Neural crest cell (in vitro differentiated cells): ENCODE data around the gene ARMH4. TPM values are rescaled to one million over a fixed set of nuclear protein-coding genes. Genes with fewer than 3 reads are reported as not detected.

Experiments used
- DNase-seq: peaks from one replicate; pipeline ENCODE4 v3.0.0; 2021; ENCODE audit warnings: low read depth, mixed read lengths, low spot score
- H3K27ac Mint-ChIP-seq: one replicate; pipeline ENCODE4 v1.8.0; 2021; ENCODE audit warnings: mild to moderate bottlenecking, mixed read lengths; ENCODE audit not compliant: unreplicated experiment
- H3K27me3 Mint-ChIP-seq: 2 replicates; pipeline ENCODE4 v1.8.0; 2021; ENCODE audit warnings: low read depth, mild to moderate bottlenecking, mixed read lengths
- H3K36me3 Mint-ChIP-seq: 2 replicates; pipeline ENCODE4 v1.8.0; 2021; ENCODE audit warnings: low read depth, mild to moderate bottlenecking, mixed read lengths
- H3K4me1 Mint-ChIP-seq: 2 replicates; pipeline ENCODE4 v1.8.0; 2021; ENCODE audit warnings: mixed read lengths
- H3K4me3 Mint-ChIP-seq: one replicate; pipeline ENCODE4 v1.8.0; 2021; ENCODE audit warnings: mild to moderate bottlenecking, mixed read lengths
- H3K9me3 Mint-ChIP-seq: 2 replicates; pipeline ENCODE4 v1.8.0; 2021; ENCODE audit warnings: mixed read lengths
- total RNA-seq: library from RNA; stranded (reverse); gene quantifications from 2 replicates; pipeline ENCODE4 v1.2.1, GENCODE V29; 2021
- TF ChIP-seq, protein P1 (sequence below): fragments of 200-600 bp; sonication (generic); conservative IDR thresholded peaks from 2 replicates; pipeline ENCODE4 v1.5.0; 2021; ENCODE audit warnings: antibody characterized with exemption, mild to moderate bottlenecking

The ARMH4 gene
- total RNA-seq, 1 donor from 2014 or later = 36.2 TPM

DNA sequence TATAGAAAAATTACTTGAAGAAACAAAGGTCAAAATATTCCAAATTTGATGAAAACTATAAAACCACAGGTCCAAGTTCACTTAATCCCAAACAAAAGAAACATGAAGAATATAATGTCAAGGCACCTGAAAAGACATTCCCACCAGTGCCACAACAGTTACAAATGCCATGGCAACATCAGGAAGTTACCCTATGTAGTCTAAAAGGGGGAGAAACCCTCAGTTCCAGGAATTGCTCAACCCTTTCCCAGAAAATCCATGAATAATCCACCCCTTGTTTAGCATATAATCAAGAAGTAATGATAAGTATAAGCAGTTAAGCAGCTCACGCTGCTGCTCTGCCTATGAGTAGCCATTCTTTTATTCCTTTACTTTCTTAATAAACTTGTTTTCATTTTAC lies 44.2 kb upstream of the ARMH4 start:
- H3K4me3 Mint-ChIP-seq = peak overlapping the region; percentile 24
- H3K4me1 Mint-ChIP-seq = peaks cover 29% of the 10 kb centered on the region
- DNase-seq = no peak
- H3K36me3 Mint-ChIP-seq = no peaks in the 10 kb centered on the region
- H3K27me3 Mint-ChIP-seq = peaks cover 4% of the 10 kb centered on the region
- no peak overlapping the region for H3K27ac Mint-ChIP-seq
- TF ChIP-seq, protein P1, sequence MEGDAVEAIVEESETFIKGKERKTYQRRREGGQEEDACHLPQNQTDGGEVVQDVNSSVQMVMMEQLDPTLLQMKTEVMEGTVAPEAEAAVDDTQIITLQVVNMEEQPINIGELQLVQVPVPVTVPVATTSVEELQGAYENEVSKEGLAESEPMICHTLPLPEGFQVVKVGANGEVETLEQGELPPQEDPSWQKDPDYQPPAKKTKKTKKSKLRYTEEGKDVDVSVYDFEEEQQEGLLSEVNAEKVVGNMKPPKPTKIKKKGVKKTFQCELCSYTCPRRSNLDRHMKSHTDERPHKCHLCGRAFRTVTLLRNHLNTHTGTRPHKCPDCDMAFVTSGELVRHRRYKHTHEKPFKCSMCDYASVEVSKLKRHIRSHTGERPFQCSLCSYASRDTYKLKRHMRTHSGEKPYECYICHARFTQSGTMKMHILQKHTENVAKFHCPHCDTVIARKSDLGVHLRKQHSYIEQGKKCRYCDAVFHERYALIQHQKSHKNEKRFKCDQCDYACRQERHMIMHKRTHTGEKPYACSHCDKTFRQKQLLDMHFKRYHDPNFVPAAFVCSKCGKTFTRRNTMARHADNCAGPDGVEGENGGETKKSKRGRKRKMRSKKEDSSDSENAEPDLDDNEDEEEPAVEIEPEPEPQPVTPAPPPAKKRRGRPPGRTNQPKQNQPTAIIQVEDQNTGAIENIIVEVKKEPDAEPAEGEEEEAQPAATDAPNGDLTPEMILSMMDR = no peak
- no peaks in the 10 kb centered on the region for H3K9me3 Mint-ChIP-seq

DNA sequence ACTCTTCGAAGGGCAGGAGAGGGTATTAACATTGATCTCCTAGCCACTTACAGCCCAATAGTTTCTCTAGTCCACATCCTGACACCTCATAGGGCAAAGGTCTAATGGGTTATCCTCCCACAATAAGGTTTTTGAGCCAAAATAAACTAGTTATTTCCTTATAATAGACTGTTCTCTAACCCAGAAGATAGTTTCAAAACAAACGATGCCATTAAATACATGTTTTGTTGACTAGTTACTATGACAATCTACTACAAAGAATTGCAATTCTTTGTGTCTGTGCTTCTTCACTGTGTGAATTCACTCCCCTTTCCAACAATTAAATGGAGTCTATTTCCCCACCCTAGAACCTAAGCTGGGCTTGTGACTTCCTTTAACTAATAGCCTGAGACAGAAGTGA lies 41.5 kb upstream of the ARMH4 start:
- H3K9me3 Mint-ChIP-seq = no peaks in the 10 kb centered on the region
- peaks cover 4% of the 10 kb centered on the region for H3K27me3 Mint-ChIP-seq
- H3K4me3 Mint-ChIP-seq = no peak overlapping the region
- H3K4me1 Mint-ChIP-seq = peaks cover 13% of the 10 kb centered on the region
- no peaks in the 10 kb centered on the region for H3K36me3 Mint-ChIP-seq
- H3K27ac Mint-ChIP-seq = no peak overlapping the region
- TF ChIP-seq, protein P1 = no peak
- DNase-seq = no peak

DNA sequence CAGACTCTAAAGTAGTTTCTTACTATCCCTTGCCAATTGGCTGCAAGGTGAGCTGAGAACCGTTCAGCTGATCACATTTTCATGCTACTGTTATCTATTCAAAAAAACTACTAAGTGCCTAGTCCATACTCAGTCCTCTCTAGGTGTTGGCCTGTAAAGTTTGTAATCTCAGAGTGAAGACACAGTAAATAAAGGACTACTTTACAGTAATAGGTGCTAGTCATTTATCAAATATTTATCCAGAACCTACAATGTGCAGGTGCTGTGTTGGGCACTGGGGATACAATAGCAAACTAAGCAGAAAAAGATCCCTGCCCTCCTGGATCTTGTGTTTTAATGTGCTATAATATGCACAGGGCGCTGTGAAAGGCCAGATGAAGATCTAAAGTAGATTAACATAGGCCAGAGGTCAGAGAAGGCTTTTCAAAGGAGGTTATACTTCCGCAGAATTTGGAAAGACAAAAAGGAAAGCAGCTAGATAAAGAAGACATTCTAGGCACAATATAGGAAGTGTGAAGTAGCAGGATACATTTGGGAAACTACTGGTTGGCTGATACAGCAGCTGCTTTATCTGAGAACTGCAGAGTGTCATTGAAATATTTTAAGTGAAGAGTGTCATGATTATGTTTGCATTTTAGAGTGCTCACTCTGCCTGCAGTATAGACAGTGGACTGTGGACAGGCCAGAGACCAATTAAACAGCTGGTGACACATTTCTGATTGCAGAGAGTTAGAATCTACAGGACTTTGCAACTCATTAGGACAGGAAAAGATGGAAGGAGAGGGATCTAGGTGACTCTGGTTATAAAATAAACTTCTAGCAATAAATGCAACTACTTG lies 40.0 kb upstream of the ARMH4 start:
- Mint-ChIP-seq H3K4me3 (no peak overlapping the region), H3K4me1 (peaks cover 13% of the 10 kb centered on the region), H3K27me3 (peaks cover 4% of the 10 kb centered on the region), H3K36me3 (no peaks in the 10 kb centered on the region), H3K27ac (peak overlapping the region; percentile 20), H3K9me3 (no peaks in the 10 kb centered on the region)
- no peak for DNase-seq
- TF ChIP-seq, protein P1 = no peak

DNA sequence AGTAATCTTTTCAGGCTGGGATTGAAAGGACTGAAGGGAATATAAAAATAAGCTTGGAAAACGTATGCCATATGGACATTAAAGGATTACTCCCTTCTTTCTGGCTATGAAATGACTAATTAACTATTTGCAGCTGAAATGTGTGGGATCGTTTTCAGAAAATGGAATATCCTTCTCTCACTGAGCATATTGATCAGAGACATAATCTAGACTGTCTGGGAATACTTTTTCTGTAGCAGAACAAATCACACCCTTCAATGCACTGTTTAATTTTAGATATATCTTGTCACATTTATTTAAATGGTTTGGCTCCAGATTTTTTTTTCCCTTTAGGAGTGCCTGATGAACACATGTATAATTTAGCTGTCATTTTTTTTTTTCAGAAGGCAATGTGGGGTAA lies 37.2 kb upstream of the ARMH4 start:
- TF ChIP-seq, protein P1 = no peak
- no peaks in the 10 kb centered on the region for H3K36me3 Mint-ChIP-seq
- DNase-seq = no peak
- peaks cover 13% of the 10 kb centered on the region for H3K4me1 Mint-ChIP-seq
- no peaks in the 10 kb centered on the region for H3K9me3 Mint-ChIP-seq
- no peaks in the 10 kb centered on the region for H3K27me3 Mint-ChIP-seq
- no peak overlapping the region for H3K27ac Mint-ChIP-seq
- no peak overlapping the region for H3K4me3 Mint-ChIP-seq

DNA sequence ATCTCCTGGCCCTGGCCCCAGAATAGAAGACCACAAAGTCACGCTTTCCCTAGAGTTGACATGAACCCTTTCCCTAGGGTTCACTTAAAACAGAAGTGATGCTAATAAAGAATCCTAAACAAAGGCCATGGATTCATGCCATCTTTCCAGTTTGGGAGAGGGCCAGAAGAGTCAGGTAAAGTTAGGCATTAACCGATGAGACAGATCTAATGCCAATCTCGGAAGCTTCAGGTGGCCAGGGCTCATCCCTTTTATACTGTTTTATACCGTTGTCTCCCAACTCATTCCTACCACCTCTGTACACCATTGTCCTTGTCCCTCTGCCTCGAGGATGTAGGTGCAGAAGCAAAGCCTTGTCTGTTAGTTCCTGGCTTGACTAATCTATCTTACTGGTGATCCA lies 25.1 kb upstream of the ARMH4 start:
- no peak for DNase-seq
- H3K9me3 Mint-ChIP-seq = no peaks in the 10 kb centered on the region
- TF ChIP-seq, protein P1 = no peak
- H3K4me1 Mint-ChIP-seq = no peaks in the 10 kb centered on the region
- H3K4me3 Mint-ChIP-seq = no peak overlapping the region
- no peaks in the 10 kb centered on the region for H3K27me3 Mint-ChIP-seq
- no peak overlapping the region for H3K27ac Mint-ChIP-seq
- H3K36me3 Mint-ChIP-seq = no peaks in the 10 kb centered on the region
